ENCODE measurements around the gene RPS6KL1. TPM values are rescaled to one million over a fixed set of nuclear protein-coding genes. Genes with fewer than 3 reads are reported as not detected.

The RPS6KL1 gene
- 3.7 and 4.6 TPM in 2 replicates for total RNA-seq

DNA sequence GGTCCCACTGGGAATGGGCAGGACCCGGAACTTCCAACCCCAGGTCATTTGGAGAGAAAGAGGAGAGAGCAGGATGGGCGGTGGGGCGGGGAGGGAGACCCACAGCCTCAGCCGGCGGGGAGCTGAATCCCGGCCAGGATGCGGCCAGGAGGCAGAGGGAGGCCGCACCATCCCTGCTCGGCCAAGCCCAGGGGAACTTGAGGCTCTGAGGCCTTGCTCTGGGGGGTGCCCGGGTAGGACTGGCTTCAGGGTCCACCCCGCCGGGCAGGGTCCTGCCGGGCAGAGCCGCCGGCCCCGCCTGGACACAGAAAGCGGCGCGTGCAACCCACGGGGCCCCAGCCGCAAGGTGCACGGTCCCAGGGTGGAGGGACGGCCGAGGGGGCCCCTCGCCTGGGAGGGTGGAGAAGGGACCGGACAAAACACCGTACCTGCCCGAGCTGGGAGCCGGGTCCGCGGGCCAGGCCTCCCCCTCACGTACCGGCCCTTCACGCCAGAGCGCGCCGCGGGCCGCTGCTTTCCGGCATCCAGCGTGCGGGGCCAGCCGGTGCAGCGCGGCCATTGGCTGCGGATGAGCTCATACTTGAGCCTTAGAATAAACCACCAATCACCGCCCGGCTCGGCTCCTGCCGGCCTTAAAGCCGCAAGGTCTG, at the start of gene RPS6KL1:
RPS6KL1 (minus strand) TSS at position 509 of the 650 bp plus-strand sequence. CDS start 1,719 bp downstream, outside the sequence.

DNA sequence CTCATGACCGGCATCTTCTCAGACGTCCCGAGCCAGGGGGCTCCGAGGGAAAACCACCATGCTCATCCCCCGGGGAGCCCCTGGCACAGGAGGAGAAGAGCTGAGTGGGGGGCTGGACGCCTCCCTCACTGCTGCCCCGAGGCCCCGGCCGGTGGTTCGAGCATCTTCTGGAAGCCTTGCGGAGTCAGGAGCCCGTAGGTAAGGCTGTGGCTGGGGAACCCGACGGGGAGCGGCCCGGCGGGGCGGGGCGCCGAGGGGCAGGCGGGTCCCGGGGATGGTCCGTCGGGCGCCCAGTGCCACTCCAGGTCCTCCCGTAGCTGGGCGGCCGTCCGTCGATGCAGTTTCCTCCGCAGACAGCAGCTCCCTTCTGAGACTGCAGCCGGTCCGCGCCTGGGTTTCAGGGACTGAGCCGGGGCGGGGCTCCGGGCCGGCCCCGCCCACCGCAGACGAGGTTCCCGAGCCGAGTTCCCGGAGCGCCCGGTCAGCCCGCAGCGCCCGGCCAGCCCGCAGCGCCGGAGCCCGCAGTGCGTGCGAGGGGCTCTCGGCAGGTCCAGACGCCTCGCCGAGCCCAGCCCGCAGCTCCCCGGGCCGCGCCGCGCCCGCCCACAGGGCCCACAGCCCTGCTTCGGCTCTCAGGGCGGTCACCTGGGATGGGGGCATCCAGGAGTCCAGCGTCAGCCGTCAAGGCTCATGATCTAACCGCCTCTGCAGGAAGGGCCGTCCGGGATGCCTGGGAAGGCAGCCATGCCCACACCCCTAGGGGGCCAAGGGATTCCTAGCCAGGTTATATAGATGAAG, 32.4 kb upstream of the RPS6KL1 start, which contains the start of gene PGF:
PGF (minus strand) TSS at position 369 of the 798 bp plus-strand sequence; CDS start at position 14, 355 bp downstream.

GRCh38 chr14:74881431-74882102, 41.5 kb downstream of the RPS6KL1 start, which contains the start of gene DLST:
TSS of gene DLST (plus strand) at chr14:74881916. CDS start at chr14:74881954, 38 bp downstream.

DNA sequence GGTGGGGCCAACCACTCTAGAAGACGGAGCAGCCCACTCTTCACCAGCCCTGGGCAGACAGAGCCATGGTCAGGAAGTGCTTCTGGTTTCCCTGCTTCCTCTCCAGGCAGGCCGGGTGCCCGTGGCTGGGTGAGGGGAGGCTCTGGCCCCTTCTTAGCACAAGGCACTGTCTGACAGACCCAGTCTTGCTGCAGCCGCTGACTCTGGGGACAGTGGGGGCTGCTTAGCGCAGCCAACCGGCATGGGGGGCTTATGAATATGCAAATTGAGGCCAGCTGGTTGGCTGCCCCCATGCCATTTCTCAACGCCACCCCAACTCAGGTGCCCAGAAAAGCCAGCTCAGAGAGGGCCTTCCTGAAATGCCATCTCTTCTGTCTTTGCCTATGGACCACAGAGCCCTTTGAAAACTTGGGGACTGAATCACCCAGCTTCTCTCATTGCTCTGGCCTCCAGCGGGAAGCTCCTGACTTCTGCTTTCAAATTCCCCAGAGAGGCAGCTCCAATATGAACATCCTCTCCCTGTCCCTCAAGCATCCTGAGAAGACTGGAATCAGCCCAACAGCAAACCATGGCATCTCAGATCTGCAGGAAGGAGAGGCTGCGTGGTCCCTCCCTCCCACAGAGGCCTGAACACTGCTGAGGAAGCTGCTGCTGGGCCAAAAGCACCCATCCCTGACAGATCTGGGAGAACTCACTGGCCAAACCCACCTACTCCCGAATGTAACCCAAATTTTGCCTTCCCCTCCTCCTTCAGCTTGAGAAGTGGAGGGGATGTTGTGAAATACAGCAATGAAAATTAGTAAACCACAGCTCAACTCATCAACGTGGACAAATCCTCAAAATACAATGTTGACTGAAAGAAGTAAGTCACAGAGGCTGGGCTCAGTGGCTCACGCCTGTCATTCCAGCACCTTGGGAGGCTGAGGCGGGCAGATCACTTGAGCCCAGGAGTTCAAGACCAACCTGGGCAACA, 46.8 kb downstream of the RPS6KL1 start, which contains the start of gene PROX2:
PROX2 (minus strand) TSS at position 205 of the 973 bp plus-strand sequence. CDS start 12,311 bp downstream, outside the sequence.

Other genes starting within 250 kb of the RPS6KL1 start
- 30.0 and 34.5 TPM in 2 replicates for gene AREL1, start 210.2 kb downstream of the RPS6KL1 start, total RNA-seq
- gene FCF1, start 210.1 kb downstream of the RPS6KL1 start, total RNA-seq = 23.8 and 41.7 TPM in 2 replicates
- 16.3 and 22.8 TPM in 2 replicates for gene YLPM1, start 159.9 kb downstream of the RPS6KL1 start, total RNA-seq
- not detected in 2 replicates for gene PROX2, start 47.1 kb downstream of the RPS6KL1 start, total RNA-seq
- 76.7 and 80.2 TPM in 2 replicates for gene DLST, start 41.3 kb downstream of the RPS6KL1 start, total RNA-seq
- gene PGF, start 32.3 kb upstream of the RPS6KL1 start, total RNA-seq = 1.8 and 2.8 TPM in 2 replicates
- gene EIF2B2, start 79.7 kb upstream of the RPS6KL1 start, total RNA-seq = 49.1 and 67.3 TPM in 2 replicates
- 10.9 and 12.0 TPM in 2 replicates for gene MLH3, start 128.2 kb upstream of the RPS6KL1 start, total RNA-seq
- 8.4 and 17.3 TPM in 2 replicates for gene ACYP1, start 140.8 kb upstream of the RPS6KL1 start, total RNA-seq
- gene ZC2HC1C, start 146.4 kb upstream of the RPS6KL1 start, total RNA-seq = 2.0 and 2.4 TPM in 2 replicates
- gene NEK9, start 203.8 kb upstream of the RPS6KL1 start, total RNA-seq = 21.2 and 48.3 TPM in 2 replicates

Measured in mesangial cell (primary cell).